PC-3 (cell line): ENCODE results near the gene EPHA7. TPM values are rescaled to one million over a fixed set of nuclear protein-coding genes. Genes with fewer than 3 reads are reported as not detected.

Experiments
- ATAC-seq: fragments of 200-7000 bp; cut with Tn5 transposase; 2 replicates; pipeline ENCODE4 v1.9.1; 2020; ENCODE audit warnings: mild to moderate bottlenecking, moderate library complexity
- BruUV-seq: library from RNA; stranded (reverse); fragments of 400-500 nt; replicated peaks from 2 replicates; lab custom pipeline; 2021; lab: Mats Ljungman, UMichigan
- CTCF ChIA-PET: fragments of 300-600 bp; sonication (Branson Sonifier 250); formaldehyde crosslinking; loops from one replicate; lab custom pipeline; 2022; ENCODE audit warnings: antibody characterized with exemption; lab: Charles Lee
- POLR2A ChIA-PET: fragments of 300-600 bp; sonication (Branson Sonifier 250); formaldehyde crosslinking; loops from one replicate; lab custom pipeline; 2022; ENCODE audit warnings: antibody characterized with exemption; ENCODE audit not compliant: unreplicated experiment; lab: Charles Lee
- DNase-seq: peaks from one replicate; pipeline ENCODE4 v3.0.0-alpha.2; 2015
- H2AFZ ChIP-seq: fragments of 300-600 bp; sonication (generic); 2 replicates; pipeline ENCODE4 v1.6.0; 2016; ENCODE audit warnings: antibody characterized with exemption, low read length
- H3F3A ChIP-seq: fragments of 300-600 bp; sonication (generic); one replicate; pipeline ENCODE4 v1.6.0; 2017; ENCODE audit warnings: antibody characterized with exemption, low read length, control low read depth, mild to moderate bottlenecking; ENCODE audit not compliant: unreplicated experiment
- H3K27ac ChIP-seq: fragments of 300-600 bp; sonication (generic); 2 replicates; pipeline ENCODE4 v1.5.1; 2016; ENCODE audit warnings: mild to moderate bottlenecking, low read length
- H3K27me3 ChIP-seq: fragments of 300-600 bp; sonication (generic); 2 replicates; pipeline ENCODE4 v1.6.1; 2016; ENCODE audit warnings: low read length, mixed read lengths
- H3K36me3 ChIP-seq: fragments of 300-600 bp; sonication (generic); 2 replicates; pipeline ENCODE4 v1.6.1; 2016; ENCODE audit warnings: low read depth, mixed run types, low read length, mixed read lengths
- H3K4me1 ChIP-seq: fragments of 300-600 bp; sonication (generic); 2 replicates; pipeline ENCODE4 v1.5.1; 2016; ENCODE audit warnings: low read length; ENCODE audit not compliant: insufficient read depth
- H3K4me2 ChIP-seq: fragments of 300-600 bp; sonication (generic); 2 replicates; pipeline ENCODE4 v1.6.0; 2016; ENCODE audit warnings: low read length
- H3K4me3 ChIP-seq: fragments of 300-600 bp; sonication (generic); 2 replicates; pipeline ENCODE4 v1.5.1; 2016; ENCODE audit warnings: mild to moderate bottlenecking, low read length, mixed read lengths
- H3K79me2 ChIP-seq: fragments of 300-600 bp; sonication (generic); 2 replicates; pipeline ENCODE4 v1.6.1; 2017; ENCODE audit warnings: low read length, mixed read lengths
- H3K9ac ChIP-seq: fragments of 300-600 bp; sonication (generic); 2 replicates; pipeline ENCODE4 v1.6.0; 2016; ENCODE audit warnings: mild to moderate bottlenecking, low read length
- H3K9me2 ChIP-seq: fragments of 300-600 bp; sonication (generic); replicated peaks from 2 replicates; pipeline ENCODE4 v1.6.1; 2016; ENCODE audit warnings: mixed run types, low read length, mixed read lengths
- H3K9me3 ChIP-seq: fragments of 300-600 bp; sonication (generic); 2 replicates; pipeline ENCODE4 v1.6.1; 2016; ENCODE audit warnings: low read length, mixed read lengths
- H4K20me1 ChIP-seq: fragments of 300-600 bp; sonication (generic); 2 replicates; pipeline ENCODE4 v1.6.1; 2016; ENCODE audit warnings: low read length, mixed read lengths
- EZH2 ChIP-seq: fragments of 300-600 bp; sonication (generic); IDR thresholded peaks from one replicate; pipeline ENCODE4 v1.6.1; 2017; ENCODE audit warnings: antibody characterized with exemption, mild to moderate bottlenecking, low read length; ENCODE audit not compliant: unreplicated experiment
- EZH2phosphoT487 ChIP-seq: fragments of 300-600 bp; sonication (generic); IDR thresholded peaks from 2 replicates; pipeline ENCODE4 v1.6.1; 2018; ENCODE audit warnings: mild to moderate bottlenecking, antibody characterized with exemption, low read length, borderline replicate concordance
- intact Hi-C: fragments of 100-400 bp; cut with micrococcal nuclease; formaldehyde crosslinking; loops from 2 replicates; pipeline ENCODE4 v1.9.0; 2023
- total RNA-seq: library from RNA; depleted of rRNA; stranded (reverse); fragments of >200 nt; gene quantifications from 2 replicates; pipeline ENCODE4 v1.2.3, GENCODE V29; 2014
- TF ChIP-seq, protein P1 (sequence below): fragments of 300-600 bp; sonication (generic); conservative IDR thresholded peaks from 2 replicates; pipeline ENCODE4 v1.5.1; 2017; ENCODE audit warnings: antibody characterized with exemption, low read depth, mild to moderate bottlenecking, low read length

Gene EPHA7
- total RNA-seq, 1 experiment from 2014 or later = 1.4 TPM

GRCh38 chr6:93420163-93420795 lies 920 bp upstream of the EPHA7 start:
- Histone ChIP-seq H2AFZ (peak overlapping the region; percentile 84), H3F3A (no peaks in the 10 kb centered on the region), H3K79me2 (no peaks in the 10 kb centered on the region), H3K9ac (peak overlapping the region; percentile 50), H3K36me3 (no peaks in the 10 kb centered on the region), H4K20me1 (no peaks in the 10 kb centered on the region), H3K27me3 (peaks cover 43% of the 10 kb centered on the region), H3K9me2 (no peaks in the 10 kb centered on the region), H3K27ac (peak overlapping the region; percentile 14; the same call in 1 of the 2 replicates), H3K9me3 (no peaks in the 10 kb centered on the region), H3K4me2 (peak overlapping the region; percentile 97), H3K4me3 (peak overlapping the region; percentile 63), H3K4me1 (0 out of 2 replicates have a peak, but pooled peaks cover 2% of the 10 kb centered on the region)
- ChIA-PET CTCF (interaction anchor here (0.5 kb wide), 1 partner anchor 526 kb away, joined by 3 read pairs; no protein-coding TSS in a partner anchor), POLR2A (interaction anchor here (0.6 to 0.7 kb wide), 2 partner anchors 59 to 72 kb away, joined by 3 to 4 read pairs; no protein-coding TSS in a partner anchor)
- intact Hi-C loops = no loop called here
- BruUV-seq = no TSS peak
- DNase-seq = no peak
- TF ChIP-seq EZH2 = no peak
- no peak for TF ChIP-seq EZH2phosphoT487
- TF ChIP-seq, protein P1, sequence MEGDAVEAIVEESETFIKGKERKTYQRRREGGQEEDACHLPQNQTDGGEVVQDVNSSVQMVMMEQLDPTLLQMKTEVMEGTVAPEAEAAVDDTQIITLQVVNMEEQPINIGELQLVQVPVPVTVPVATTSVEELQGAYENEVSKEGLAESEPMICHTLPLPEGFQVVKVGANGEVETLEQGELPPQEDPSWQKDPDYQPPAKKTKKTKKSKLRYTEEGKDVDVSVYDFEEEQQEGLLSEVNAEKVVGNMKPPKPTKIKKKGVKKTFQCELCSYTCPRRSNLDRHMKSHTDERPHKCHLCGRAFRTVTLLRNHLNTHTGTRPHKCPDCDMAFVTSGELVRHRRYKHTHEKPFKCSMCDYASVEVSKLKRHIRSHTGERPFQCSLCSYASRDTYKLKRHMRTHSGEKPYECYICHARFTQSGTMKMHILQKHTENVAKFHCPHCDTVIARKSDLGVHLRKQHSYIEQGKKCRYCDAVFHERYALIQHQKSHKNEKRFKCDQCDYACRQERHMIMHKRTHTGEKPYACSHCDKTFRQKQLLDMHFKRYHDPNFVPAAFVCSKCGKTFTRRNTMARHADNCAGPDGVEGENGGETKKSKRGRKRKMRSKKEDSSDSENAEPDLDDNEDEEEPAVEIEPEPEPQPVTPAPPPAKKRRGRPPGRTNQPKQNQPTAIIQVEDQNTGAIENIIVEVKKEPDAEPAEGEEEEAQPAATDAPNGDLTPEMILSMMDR = no peak
- ATAC-seq = no peak

GRCh38 chr6:93418408-93419303 lies 703 bp downstream of the EPHA7 start:
- 0 out of 2 replicates have a peak, but pooled peaks cover 2% of the 10 kb centered on the region for H3K4me1 ChIP-seq
- H3K36me3 ChIP-seq = no peaks in the 10 kb centered on the region
- peak overlapping the region; percentile 81 for H3K4me3 ChIP-seq
- no peaks in the 10 kb centered on the region for H3F3A ChIP-seq
- ChIA-PET CTCF (interaction anchor here (0.6 to 1.0 kb wide), 3 partner anchors 61 to 928 kb away, joined by 3 to 6 read pairs (median 4); no protein-coding TSS in a partner anchor), POLR2A (interaction anchor here (0.6 kb wide), 3 partner anchors 50 to 176 kb away, joined by 3 to 7 read pairs (median 4); no protein-coding TSS in a partner anchor)
- peak; percentile 12 for ATAC-seq
- H3K79me2 ChIP-seq = no peaks in the 10 kb centered on the region
- BruUV-seq = no TSS peak
- H3K9ac ChIP-seq = peak overlapping the region; percentile 48; the same call in 1 of the 2 replicates
- DNase-seq = peak; percentile 13
- H3K9me3 ChIP-seq = no peaks in the 10 kb centered on the region
- H2AFZ ChIP-seq = peak overlapping the region; percentile 86
- TF ChIP-seq EZH2 (peak; percentile 52), EZH2phosphoT487 (no peak)
- TF ChIP-seq, protein P1 = no peak
- peaks cover 49% of the 10 kb centered on the region for H3K27me3 ChIP-seq
- no peaks in the 10 kb centered on the region for H3K9me2 ChIP-seq
- H3K4me2 ChIP-seq = peak overlapping the region; percentile 97
- H4K20me1 ChIP-seq = no peaks in the 10 kb centered on the region
- no peak overlapping the region for H3K27ac ChIP-seq
- intact Hi-C loops = loop anchor here (2.0 to 5.0 kb wide), 4 partner anchors 71 to 236 kb away; no protein-coding TSS in a partner anchor
